ENCODE results near the gene HPDL. TPM values are rescaled to one million over a fixed set of nuclear protein-coding genes. Genes with fewer than 3 reads are reported as not detected.

HPDL gene
- total RNA-seq, 1 donor from 2014 or later, result not detected

GRCh38 chr1:45348609-45348965, 21.9 kb downstream of the HPDL start:
- Histone ChIP-seq H3K9me3 (no peaks in the 10 kb centered on the region), H3K27me3 (ENCODE audit: low read depth) (no peaks in the 10 kb centered on the region), H3K27ac (peak overlapping the region; percentile 63), H3K4me3 (no peak overlapping the region), H3K4me1 (peaks cover 18% of the 10 kb centered on the region), H3K36me3 (peaks cover 27% of the 10 kb centered on the region)
- ATAC-seq (peak; percentile 41 to 63), DNase-seq (no peak)
- intact Hi-C loops (cut with DNase I), result no loop called here
- TF ChIP-seq CTCF (IDR thresholded peaks at IDR 0.05), result no peak

GRCh38 chr1:45348966-45349677, 22.4 kb downstream of the HPDL start:
- Histone ChIP-seq H3K9me3 (no peaks in the 10 kb centered on the region), H3K27me3 (ENCODE audit: low read depth) (no peaks in the 10 kb centered on the region), H3K4me1 (peaks cover 18% of the 10 kb centered on the region), H3K27ac (peak overlapping the region; percentile 63), H3K4me3 (no peak overlapping the region), H3K36me3 (peaks cover 22% of the 10 kb centered on the region)
- TF ChIP-seq CTCF (IDR thresholded peaks at IDR 0.05), result no peak
- ATAC-seq (peak; percentile 69 to 80), DNase-seq (no peak)
- intact Hi-C loops (cut with DNase I), result no loop called here

- no peak for TF ChIP-seq CTCF (IDR thresholded peaks at IDR 0.05)
- H3K27ac ChIP-seq, result no peak overlapping the region
- no peak for ATAC-seq
- no peak for DNase-seq
- H3K27me3 ChIP-seq (ENCODE audit: low read depth), result no peaks in the 10 kb centered on the region
- H3K4me1 ChIP-seq, result peaks cover 18% of the 10 kb centered on the region
- H3K9me3 ChIP-seq, result no peaks in the 10 kb centered on the region
- intact Hi-C loops (cut with DNase I), result loop anchor here (10.0 kb wide), 1 partner anchor 143 kb away; the partner anchor contains the start of gene TESK2
- no peaks in the 10 kb centered on the region for H3K36me3 ChIP-seq
- H3K4me3 ChIP-seq, result no peak overlapping the region
Measured at GRCh38 chr1:45351508-45351907, 24.8 kb downstream of the HPDL start.

- ATAC-seq (no peak), DNase-seq (no peak)
- Histone ChIP-seq H3K4me1 (peaks cover 8% of the 10 kb centered on the region), H3K27me3 (ENCODE audit: low read depth) (no peaks in the 10 kb centered on the region), H3K36me3 (no peaks in the 10 kb centered on the region), H3K9me3 (no peaks in the 10 kb centered on the region), H3K4me3 (no peak overlapping the region), H3K27ac (no peak overlapping the region)
- intact Hi-C loops (cut with DNase I), result loop anchor here (10.0 kb wide), 1 partner anchor 141 kb away; the partner anchor contains the start of gene TESK2
- no peak for TF ChIP-seq CTCF (IDR thresholded peaks at IDR 0.05)
Measured at GRCh38 chr1:45353685-45354084, 27.0 kb downstream of the HPDL start.

GRCh38 chr1:45354838-45355237, 28.1 kb downstream of the HPDL start:
- Histone ChIP-seq H3K4me3 (no peak overlapping the region), H3K4me1 (peaks cover 4% of the 10 kb centered on the region), H3K36me3 (no peaks in the 10 kb centered on the region), H3K27me3 (ENCODE audit: low read depth) (no peaks in the 10 kb centered on the region), H3K9me3 (no peaks in the 10 kb centered on the region), H3K27ac (no peak overlapping the region)
- intact Hi-C loops (cut with DNase I), result loop anchor here (10.0 kb wide), 1 partner anchor 140 kb away; the partner anchor contains the start of gene TESK2
- ATAC-seq (no peak), DNase-seq (no peak)
- no peak for TF ChIP-seq CTCF (IDR thresholded peaks at IDR 0.05)

All from lower lobe of right lung (tissue), 2 donors.